IMR-90 (cell line): Measurements from ENCODE around the gene TNFRSF9. TPM values are rescaled to one million over a fixed set of nuclear protein-coding genes. Genes with fewer than 3 reads are reported as not detected.

Source experiments
- ATAC-seq: fragments of 200-7000 bp; cut with Tn5 transposase; 2 replicates; pipeline ENCODE4 v1.9.1; 2020; ENCODE audit warnings: low read depth, mild to moderate bottlenecking, moderate library complexity
- BruUV-seq: library from RNA; stranded (reverse); fragments of 400-500 nt; replicated peaks from 2 replicates; lab custom pipeline; 2021; lab: Mats Ljungman, UMichigan
- CTCF ChIA-PET: fragments of 300-600 bp; formaldehyde crosslinking; extraction: SDS; loops from one replicate; lab custom pipeline; 2021; ENCODE audit warnings: antibody characterized with exemption; lab: Yijun Ruan, JAX
- POLR2A ChIA-PET: fragments of 300-600 bp; sonication (Branson Sonifier 250); formaldehyde crosslinking; loops from one replicate; lab custom pipeline; 2022; ENCODE audit warnings: antibody characterized with exemption; ENCODE audit not compliant: unreplicated experiment; lab: Charles Lee
- DNase-seq: peaks from one replicate; pipeline ENCODE4 v3.0.0; 2013
- H2AFZ ChIP-seq: replicated peaks from 2 replicates; pipeline ENCODE3; 2013; ENCODE audit warnings: low read length, mild to moderate bottlenecking; ENCODE audit not compliant: poor library complexity
- H2AK5ac ChIP-seq: 2 replicates; pipeline ENCODE4 v1.6.1; 2013; ENCODE audit warnings: low read depth, low read length, inconsistent platforms
- H2AK9ac ChIP-seq: replicated peaks from 2 replicates; pipeline ENCODE3; 2013; ENCODE audit warnings: mild to moderate bottlenecking, low read depth, low read length, moderate library complexity; ENCODE audit not compliant: poor library complexity
- H2BK120ac ChIP-seq: 2 replicates; pipeline ENCODE4 v1.6.1; 2013; ENCODE audit warnings: low read depth, low read length, inconsistent platforms
- H2BK15ac ChIP-seq: 3 replicates; pipeline ENCODE4 v1.6.1; 2013; ENCODE audit warnings: low read depth, low read length, inconsistent platforms
- H2BK20ac ChIP-seq: 2 replicates; pipeline ENCODE4 v1.6.1; 2013; ENCODE audit warnings: low read depth, mild to moderate bottlenecking, inconsistent platforms, low read length, moderate library complexity
- H2BK5ac ChIP-seq: 2 replicates; pipeline ENCODE4 v1.6.1; 2013; ENCODE audit warnings: mild to moderate bottlenecking, low read depth, low read length, inconsistent platforms; ENCODE audit not compliant: poor library complexity, severe bottlenecking
- H3K14ac ChIP-seq: replicated peaks from 2 replicates; pipeline ENCODE4 v1.6.1; 2013; ENCODE audit warnings: low read depth, low read length, inconsistent platforms
- H3K18ac ChIP-seq: 2 replicates; pipeline ENCODE4 v1.6.1; 2013; ENCODE audit warnings: low read depth, low read length, control low read depth
- H3K23ac ChIP-seq: 2 replicates; pipeline ENCODE4 v1.6.1; 2013; ENCODE audit warnings: low read depth, low read length, inconsistent platforms
- H3K27ac ChIP-seq: 2 replicates; pipeline ENCODE4 v1.5.1; 2013; ENCODE audit warnings: mild to moderate bottlenecking, control low read depth, low read length; ENCODE audit not compliant: insufficient read depth
- H3K27me3 ChIP-seq: 2 replicates; pipeline ENCODE4 v1.6.1; 2013; ENCODE audit warnings: low read length; ENCODE audit not compliant: control insufficient read depth, insufficient read depth
- H3K36me3 ChIP-seq: 2 replicates; pipeline ENCODE4 v1.6.1; 2013; ENCODE audit warnings: low read length, mixed read lengths; ENCODE audit not compliant: control insufficient read depth, insufficient read depth
- H3K4ac ChIP-seq: 2 replicates; pipeline ENCODE4 v1.6.1; 2013; ENCODE audit warnings: low read depth, low read length, inconsistent platforms
- H3K4me1 ChIP-seq: 2 replicates; pipeline ENCODE4 v1.6.1; 2013; ENCODE audit warnings: low read length, mixed read lengths; ENCODE audit not compliant: control insufficient read depth, insufficient read depth
- H3K4me2 ChIP-seq: 2 replicates; pipeline ENCODE4 v1.6.1; 2013; ENCODE audit warnings: low read depth, mild to moderate bottlenecking, control low read depth, low read length, moderate library complexity
- H3K4me3 ChIP-seq: 2 replicates; pipeline ENCODE4 v1.5.1; 2013; ENCODE audit warnings: low read depth, mild to moderate bottlenecking, control low read depth, low read length, moderate library complexity; ENCODE audit not compliant: insufficient read depth
- H3K56ac ChIP-seq: 2 replicates; pipeline ENCODE4 v1.6.1; 2013; ENCODE audit warnings: low read length, inconsistent platforms; ENCODE audit not compliant: insufficient read depth; ENCODE audit errors: extremely low read depth
- H3K79me1 ChIP-seq, 2 experiments: 2 replicates each; pipeline ENCODE4 v1.6.1; 2013; ENCODE audit warnings: low read length in 2 of 2, inconsistent platforms in 1 of 2, low read depth in 1 of 2
- H3K9ac ChIP-seq: 2 replicates; pipeline ENCODE4 v1.6.1; 2013; ENCODE audit warnings: low read depth, low read length, control low read depth
- H3K9me1 ChIP-seq: 2 replicates; pipeline ENCODE4 v1.6.1; 2013; ENCODE audit warnings: low read length, inconsistent platforms; ENCODE audit not compliant: insufficient read depth
- H3K9me3 ChIP-seq: 2 replicates; pipeline ENCODE4 v1.6.1; 2013; ENCODE audit warnings: low read length; ENCODE audit not compliant: control insufficient read depth, insufficient read depth
- H4K20me1 ChIP-seq: 2 replicates; pipeline ENCODE4 v1.6.1; 2013; ENCODE audit warnings: low read length, inconsistent platforms; ENCODE audit not compliant: insufficient read depth
- H4K5ac ChIP-seq: 2 replicates; pipeline ENCODE4 v1.6.1; 2013; ENCODE audit warnings: mild to moderate bottlenecking, low read depth, low read length, control low read depth
- H4K8ac ChIP-seq, 2 experiments: 2 replicates each; pipeline ENCODE4 v1.6.1; 2013; ENCODE audit warnings: low read depth in 2 of 2, low read length in 2 of 2, control low read depth in 1 of 2, inconsistent platforms in 1 of 2
- H4K91ac ChIP-seq: 2 replicates; pipeline ENCODE4 v1.6.1; 2013; ENCODE audit warnings: low read depth, low read length, inconsistent platforms; ENCODE audit not compliant: insufficient read depth
- BHLHE40 ChIP-seq: fragments of 150-350 bp; IDR thresholded peaks from 2 replicates; pipeline ENCODE4 v1.6.1; 2016; ENCODE audit warnings: mild to moderate bottlenecking, low read depth, low read length
- CEBPB ChIP-seq: IDR thresholded peaks from 2 replicates; pipeline ENCODE4 v1.6.1; 2012; ENCODE audit warnings: low read depth, low read length, improper control_type of control experiment
- CHD1 ChIP-seq: IDR thresholded peaks from 2 replicates; pipeline ENCODE4 v1.6.1; 2012; ENCODE audit warnings: low read depth, low read length, improper control_type of control experiment
- FOS ChIP-seq: fragments of 150-350 bp; IDR thresholded peaks from 2 replicates; pipeline ENCODE4 v1.6.1; 2016; ENCODE audit warnings: low read depth, low read length
- MAFK ChIP-seq: IDR thresholded peaks from 2 replicates; pipeline ENCODE4 v1.6.1; 2012; ENCODE audit warnings: low read depth, low read length, improper control_type of control experiment
- MAZ ChIP-seq: IDR thresholded peaks from 2 replicates; pipeline ENCODE4 v1.6.1; 2012; ENCODE audit warnings: low read depth, mild to moderate bottlenecking, low read length, improper control_type of control experiment, moderate library complexity, borderline replicate concordance
- MXI1 ChIP-seq: IDR thresholded peaks from 2 replicates; pipeline ENCODE4 v1.6.1; 2012; ENCODE audit warnings: low read depth, mild to moderate bottlenecking, low read length, moderate library complexity, borderline replicate concordance
- NFE2L2 ChIP-seq: fragments of 150-350 bp; IDR thresholded peaks from 2 replicates; pipeline ENCODE4 v1.6.1; 2016; ENCODE audit warnings: low read depth, mild to moderate bottlenecking, low read length
- RAD21 ChIP-seq: IDR thresholded peaks from 2 replicates; pipeline ENCODE4 v1.6.1; 2012; ENCODE audit warnings: low read length, improper control_type of control experiment
- RFX5 ChIP-seq: IDR thresholded peaks from 2 replicates; pipeline ENCODE4 v1.8.0; 2012; ENCODE audit warnings: low read depth, mild to moderate bottlenecking, low read length, moderate library complexity
- SMC3 ChIP-seq: fragments of 150-350 bp; IDR thresholded peaks from 2 replicates; pipeline ENCODE4 v1.6.1; 2016; ENCODE audit warnings: low read depth, mild to moderate bottlenecking, antibody characterized with exemption, low read length, moderate library complexity
- WGBS, 2 experiments: methylation state at CpG; one replicate each; pipeline versions ENCODE4 v1.1.5 to v1.1.7; 2013; ENCODE audit warnings: missing lambda C conversion rate in 2 of 2; ENCODE audit not compliant: insufficient read length in 1 of 2; ENCODE audit errors: extremely low coverage in 2 of 2; 5-methylcytosine and 5-hydroxymethylcytosine counted together
- dilution Hi-C: fragments of 300-500 bp; cut with HindIII; formaldehyde crosslinking; loops from one replicate; pipeline ENCODE4 v1.14.3; 2018; ENCODE audit warnings: low sequenced_read_pairs; ENCODE audit not compliant: unreplicated experiment
- in situ Hi-C: fragments of 300-500 bp; cut with MboI; formaldehyde crosslinking; loops from 3 replicates; pipeline ENCODE4 v1.14.3; 2019; ENCODE audit warnings: low sequenced_read_pairs, inconsistent platforms, mixed read lengths
- intact Hi-C: fragments of 100-400 bp; cut with micrococcal nuclease; formaldehyde crosslinking; loops from 2 replicates; pipeline ENCODE4 v1.10.0; 2022
- polyA plus RNA-seq, 3 experiments: library from polyadenylated mRNA; depleted of rRNA; stranded (reverse); fragments of >200 nt; gene quantifications; 2 replicates each; pipeline ENCODE4 v1.2.3, GENCODE V29; 2012; ENCODE audit warnings: low replicate concordance in 1 of 3
- total RNA-seq: library from RNA; depleted of rRNA; stranded (reverse); fragments of >200 nt; gene quantifications from 2 replicates; pipeline ENCODE4 v1.2.3, GENCODE V29; 2012
- TF ChIP-seq, protein P1 (sequence below): fragments of 150-350 bp; IDR thresholded peaks from 2 replicates; pipeline ENCODE4 v1.6.1; 2017; ENCODE audit warnings: mild to moderate bottlenecking, antibody characterized with exemption, low read length, low read depth
- TF ChIP-seq, protein P2 (sequence below): conservative IDR thresholded peaks from 2 replicates; pipeline ENCODE4 v1.5.1; 2012; ENCODE audit warnings: mild to moderate bottlenecking, low read depth, low read length, improper control_type of control experiment
- TF ChIP-seq, protein P3 (sequence below): fragments of 150-350 bp; IDR thresholded peaks from 2 replicates; pipeline ENCODE4 v1.6.1; 2016; ENCODE audit warnings: low read depth, mild to moderate bottlenecking, low read length, moderate library complexity, borderline replicate concordance

TNFRSF9 gene
- total and polyA plus RNA-seq, 2 of the 4 experiments (the other 2 are of a cell fraction) = 0.43 to 0.72 TPM

DNA sequence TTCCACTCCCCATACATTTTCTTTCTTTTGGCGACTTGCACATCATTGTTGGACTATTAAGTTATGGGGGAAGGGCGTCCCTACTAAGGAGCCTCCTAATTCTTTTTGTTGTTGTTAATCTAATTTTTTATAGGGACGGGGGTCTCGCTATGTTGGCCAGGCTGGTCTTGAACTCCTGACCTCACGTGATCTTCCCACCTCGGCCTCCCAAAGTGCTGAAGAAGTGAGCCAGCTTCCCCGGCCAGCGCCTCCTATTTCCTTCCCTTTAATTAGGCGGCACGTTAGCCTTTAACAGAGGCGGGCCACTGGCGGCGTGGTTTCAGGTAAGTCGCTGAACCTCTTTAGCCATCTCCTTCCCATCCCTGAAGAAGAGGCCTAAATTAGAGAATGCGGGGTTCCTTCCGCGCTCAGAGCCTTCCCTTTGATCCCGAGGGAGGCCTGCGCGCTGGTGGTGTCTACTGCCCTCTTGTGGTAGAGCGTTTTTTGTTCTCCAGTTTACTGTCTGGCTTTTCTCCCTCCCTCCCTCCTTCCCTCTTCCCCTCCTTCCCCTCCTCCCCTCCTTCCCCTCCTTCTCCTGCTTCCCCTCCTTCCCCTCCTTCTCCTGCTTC lies 38.1 kb downstream of the TNFRSF9 start (continued):
- TF ChIP-seq, protein P1, sequence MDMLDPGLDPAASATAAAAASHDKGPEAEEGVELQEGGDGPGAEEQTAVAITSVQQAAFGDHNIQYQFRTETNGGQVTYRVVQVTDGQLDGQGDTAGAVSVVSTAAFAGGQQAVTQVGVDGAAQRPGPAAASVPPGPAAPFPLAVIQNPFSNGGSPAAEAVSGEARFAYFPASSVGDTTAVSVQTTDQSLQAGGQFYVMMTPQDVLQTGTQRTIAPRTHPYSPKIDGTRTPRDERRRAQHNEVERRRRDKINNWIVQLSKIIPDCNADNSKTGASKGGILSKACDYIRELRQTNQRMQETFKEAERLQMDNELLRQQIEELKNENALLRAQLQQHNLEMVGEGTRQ = no peak

DNA sequence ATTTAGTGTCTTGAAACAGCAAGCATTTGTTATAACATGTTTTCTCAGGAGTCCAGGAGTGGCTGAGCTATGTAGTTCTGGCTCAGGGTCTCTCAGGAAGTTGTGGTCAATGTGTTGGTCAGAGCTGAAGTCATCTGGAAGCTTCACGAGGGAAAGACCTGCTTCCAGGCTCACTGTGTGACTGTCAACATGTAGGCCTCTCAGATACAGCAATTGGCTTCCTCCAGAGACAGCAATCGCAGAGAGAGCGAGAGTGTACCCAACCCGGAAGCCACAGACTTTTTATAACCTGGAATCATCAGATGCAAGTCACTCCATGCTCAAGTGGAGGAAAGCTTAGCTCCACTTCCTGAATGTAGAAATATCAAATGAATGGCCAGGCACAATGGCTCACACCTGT lies 40.9 kb downstream of the TNFRSF9 start:
- in situ Hi-C loops (loop anchor here (5.0 kb wide), 1 partner anchor 227 kb away; no protein-coding TSS in a partner anchor), dilution Hi-C loops (no loop called here), intact Hi-C loops (loop anchor here (5.0 kb wide), 1 partner anchor 117 kb away; the partner anchor contains the start of gene PER3)
- Histone ChIP-seq H4K8ac (no peak overlapping the region), H2BK15ac (no peak overlapping the region), H4K5ac (no peak overlapping the region), H3K4me2 (no peak overlapping the region), H4K20me1 (no peaks in the 10 kb centered on the region), H3K27ac (no peak overlapping the region), H2BK120ac (no peak overlapping the region), H3K9me3 (no peaks in the 10 kb centered on the region), H2AK9ac (no peak overlapping the region), H4K91ac (no peak overlapping the region), H2AFZ (peak overlapping the region; percentile 35), H3K4ac (no peak overlapping the region), H3K4me3 (no peak overlapping the region), H3K56ac (no peak overlapping the region), H3K36me3 (no peaks in the 10 kb centered on the region), H3K4me1 (no peaks in the 10 kb centered on the region; the same call in 1 of the 2 replicates), H3K14ac (no peak overlapping the region), H3K18ac (no peak overlapping the region), H3K23ac (no peak overlapping the region), H3K79me1 (no peaks in the 10 kb centered on the region), H3K9me1 (no peaks in the 10 kb centered on the region), H2AK5ac (no peak overlapping the region), H2BK20ac (no peak overlapping the region), H3K9ac (no peak overlapping the region), H2BK5ac (no peak overlapping the region), H3K27me3 (no peaks in the 10 kb centered on the region)
- POLR2A ChIA-PET = no interaction called here
- ATAC-seq = no peak
- BruUV-seq = no TSS peak
- WGBS, 2 experiments = no CpG with 5 or more reads among the region's 4 CpGs
- DNase-seq = peak; percentile 66
- CTCF ChIA-PET = no interaction called here
- no peak for TF ChIP-seq NFE2L2
- no peak for TF ChIP-seq SMC3
- no peak for TF ChIP-seq RFX5
- no peak for TF ChIP-seq CHD1
- TF ChIP-seq MXI1 = no peak
- no peak for TF ChIP-seq RAD21
- no peak for TF ChIP-seq CEBPB
- TF ChIP-seq, protein P2, sequence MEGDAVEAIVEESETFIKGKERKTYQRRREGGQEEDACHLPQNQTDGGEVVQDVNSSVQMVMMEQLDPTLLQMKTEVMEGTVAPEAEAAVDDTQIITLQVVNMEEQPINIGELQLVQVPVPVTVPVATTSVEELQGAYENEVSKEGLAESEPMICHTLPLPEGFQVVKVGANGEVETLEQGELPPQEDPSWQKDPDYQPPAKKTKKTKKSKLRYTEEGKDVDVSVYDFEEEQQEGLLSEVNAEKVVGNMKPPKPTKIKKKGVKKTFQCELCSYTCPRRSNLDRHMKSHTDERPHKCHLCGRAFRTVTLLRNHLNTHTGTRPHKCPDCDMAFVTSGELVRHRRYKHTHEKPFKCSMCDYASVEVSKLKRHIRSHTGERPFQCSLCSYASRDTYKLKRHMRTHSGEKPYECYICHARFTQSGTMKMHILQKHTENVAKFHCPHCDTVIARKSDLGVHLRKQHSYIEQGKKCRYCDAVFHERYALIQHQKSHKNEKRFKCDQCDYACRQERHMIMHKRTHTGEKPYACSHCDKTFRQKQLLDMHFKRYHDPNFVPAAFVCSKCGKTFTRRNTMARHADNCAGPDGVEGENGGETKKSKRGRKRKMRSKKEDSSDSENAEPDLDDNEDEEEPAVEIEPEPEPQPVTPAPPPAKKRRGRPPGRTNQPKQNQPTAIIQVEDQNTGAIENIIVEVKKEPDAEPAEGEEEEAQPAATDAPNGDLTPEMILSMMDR = no peak
- no peak for TF ChIP-seq BHLHE40
- no peak for TF ChIP-seq MAFK
- TF ChIP-seq MAZ = no peak
- TF ChIP-seq FOS = no peak
- TF ChIP-seq, protein P3, sequence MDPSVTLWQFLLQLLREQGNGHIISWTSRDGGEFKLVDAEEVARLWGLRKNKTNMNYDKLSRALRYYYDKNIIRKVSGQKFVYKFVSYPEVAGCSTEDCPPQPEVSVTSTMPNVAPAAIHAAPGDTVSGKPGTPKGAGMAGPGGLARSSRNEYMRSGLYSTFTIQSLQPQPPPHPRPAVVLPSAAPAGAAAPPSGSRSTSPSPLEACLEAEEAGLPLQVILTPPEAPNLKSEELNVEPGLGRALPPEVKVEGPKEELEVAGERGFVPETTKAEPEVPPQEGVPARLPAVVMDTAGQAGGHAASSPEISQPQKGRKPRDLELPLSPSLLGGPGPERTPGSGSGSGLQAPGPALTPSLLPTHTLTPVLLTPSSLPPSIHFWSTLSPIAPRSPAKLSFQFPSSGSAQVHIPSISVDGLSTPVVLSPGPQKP = no peak
